ENCODE measurements around the gene BTAF1. TPM values are rescaled to one million over a fixed set of nuclear protein-coding genes. Genes with fewer than 3 reads are reported as not detected.
A peak's percentile ranks its signal among the peaks of the same experiment; 100 is the strongest.

Gene BTAF1
- total RNA-seq = 10 to 100 TPM; 33.1 to 72.3 (median 65.1) TPM

DNA sequence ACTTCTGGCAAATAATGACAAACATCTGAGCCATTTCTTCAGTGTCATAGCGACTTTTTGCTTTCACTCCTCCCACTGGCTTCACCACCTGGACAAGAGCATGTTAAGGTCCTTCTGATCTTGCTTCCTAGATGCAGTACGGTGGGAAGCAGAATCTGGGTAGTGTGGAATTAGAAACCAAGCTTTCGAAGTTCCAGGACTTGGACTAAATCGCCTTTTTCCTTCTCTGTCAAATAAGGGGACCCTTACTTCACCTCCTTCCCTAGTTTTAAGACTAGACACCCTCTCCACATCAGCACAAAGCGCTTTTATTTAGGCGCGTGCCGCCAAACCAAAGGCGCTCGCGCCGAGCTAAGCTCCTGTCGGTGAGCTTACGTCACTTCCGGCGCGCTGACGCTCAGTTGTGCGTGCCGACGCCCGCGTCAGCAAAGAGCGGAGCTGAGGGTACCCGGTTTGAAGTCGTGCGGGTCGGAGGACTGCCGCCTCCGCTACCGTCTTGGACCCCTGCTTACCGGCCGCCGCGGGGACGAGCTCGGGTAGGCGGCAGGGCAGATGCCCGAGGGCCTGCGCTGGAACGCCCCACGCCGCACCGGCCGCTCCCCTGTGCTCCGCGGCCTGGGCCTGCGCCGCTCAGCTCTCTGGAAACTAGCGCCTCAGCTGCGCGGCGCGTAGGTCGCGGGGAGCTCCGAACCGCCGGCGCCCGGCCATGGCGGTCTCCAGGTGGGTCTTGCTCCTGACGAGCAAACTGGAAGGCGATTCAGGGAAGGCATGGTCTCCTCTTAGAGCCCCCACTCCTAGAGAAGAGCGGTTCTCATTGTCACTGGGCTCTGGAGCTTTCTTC is at the start of gene BTAF1:
TSS of gene BTAF1 (plus strand) at position 400 of the 841 bp plus-strand sequence. CDS start at position 707, 307 bp downstream.
- DNase-seq (ENCODE audit: low spot score) (peak; percentile 81), ATAC-seq (ENCODE audit: low FRiP score) (peak; percentile 97)
- TF ChIP-seq, protein P1, sequence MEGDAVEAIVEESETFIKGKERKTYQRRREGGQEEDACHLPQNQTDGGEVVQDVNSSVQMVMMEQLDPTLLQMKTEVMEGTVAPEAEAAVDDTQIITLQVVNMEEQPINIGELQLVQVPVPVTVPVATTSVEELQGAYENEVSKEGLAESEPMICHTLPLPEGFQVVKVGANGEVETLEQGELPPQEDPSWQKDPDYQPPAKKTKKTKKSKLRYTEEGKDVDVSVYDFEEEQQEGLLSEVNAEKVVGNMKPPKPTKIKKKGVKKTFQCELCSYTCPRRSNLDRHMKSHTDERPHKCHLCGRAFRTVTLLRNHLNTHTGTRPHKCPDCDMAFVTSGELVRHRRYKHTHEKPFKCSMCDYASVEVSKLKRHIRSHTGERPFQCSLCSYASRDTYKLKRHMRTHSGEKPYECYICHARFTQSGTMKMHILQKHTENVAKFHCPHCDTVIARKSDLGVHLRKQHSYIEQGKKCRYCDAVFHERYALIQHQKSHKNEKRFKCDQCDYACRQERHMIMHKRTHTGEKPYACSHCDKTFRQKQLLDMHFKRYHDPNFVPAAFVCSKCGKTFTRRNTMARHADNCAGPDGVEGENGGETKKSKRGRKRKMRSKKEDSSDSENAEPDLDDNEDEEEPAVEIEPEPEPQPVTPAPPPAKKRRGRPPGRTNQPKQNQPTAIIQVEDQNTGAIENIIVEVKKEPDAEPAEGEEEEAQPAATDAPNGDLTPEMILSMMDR (IDR thresholded peaks at IDR 0.05) = no peak

DNA sequence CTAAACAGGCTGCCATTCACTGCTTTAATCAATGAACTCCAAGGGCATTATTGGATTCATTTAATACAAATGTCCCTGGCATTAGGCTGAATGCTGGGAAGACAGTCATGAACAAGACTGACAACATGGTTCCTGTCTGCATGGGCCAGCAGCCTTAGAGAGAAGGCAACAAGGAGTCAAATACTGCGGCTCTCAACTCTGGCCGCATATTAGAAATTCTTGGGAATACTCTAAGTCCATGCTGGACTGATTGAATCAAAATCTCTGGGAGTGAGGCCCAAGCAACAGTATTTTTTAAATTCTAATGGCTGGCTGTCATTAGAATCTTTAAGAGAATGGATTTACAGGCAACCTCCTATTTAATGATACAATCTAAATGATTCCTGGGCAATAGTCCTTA is 48.4 kb upstream of the BTAF1 start:
- ATAC-seq (ENCODE audit: low FRiP score) = no peak
- DNase-seq (ENCODE audit: low spot score) = no peak
- TF ChIP-seq, protein P1 (IDR thresholded peaks at IDR 0.05) = no peak

DNA sequence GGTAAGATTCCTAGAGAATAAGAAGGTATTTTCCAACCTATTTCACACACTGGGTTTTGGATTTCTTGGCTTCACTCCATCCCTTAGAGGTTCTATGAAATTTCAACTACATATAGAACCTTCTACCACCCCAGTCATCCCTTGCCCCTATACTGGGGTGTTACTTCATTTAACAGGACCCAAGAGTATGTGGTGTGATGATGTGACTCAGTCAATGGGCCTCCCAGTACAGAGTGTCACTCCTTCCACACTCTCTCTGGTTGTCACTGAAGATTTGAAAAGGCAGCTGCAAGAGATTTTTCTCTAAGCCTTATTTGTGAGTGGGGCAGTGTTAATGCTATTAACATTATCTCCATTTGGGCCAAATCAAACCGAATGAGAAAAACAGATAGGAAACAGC is 47.8 kb upstream of the BTAF1 start:
- ATAC-seq (ENCODE audit: low FRiP score) = no peak

GRCh38 chr10:91879515-91880170 is 43.9 kb upstream of the BTAF1 start:
- TF ChIP-seq, protein P1 (IDR thresholded peaks at IDR 0.05) = no peak
- DNase-seq (ENCODE audit: low spot score) (no peak), ATAC-seq (ENCODE audit: low FRiP score) (no peak)

More for the DNA sequence above, 47.8 kb upstream of the BTAF1 start:
- DNase-seq (ENCODE audit: low spot score) = no peak
- TF ChIP-seq, protein P1 (IDR thresholded peaks at IDR 0.05) = no peak

- ATAC-seq (ENCODE audit: low FRiP score) (no peak), DNase-seq (ENCODE audit: low spot score) (no peak)
- TF ChIP-seq, protein P1 (IDR thresholded peaks at IDR 0.05) = no peak
Measured at GRCh38 chr10:91880310-91880709, 43.3 kb upstream of the BTAF1 start.

DNA sequence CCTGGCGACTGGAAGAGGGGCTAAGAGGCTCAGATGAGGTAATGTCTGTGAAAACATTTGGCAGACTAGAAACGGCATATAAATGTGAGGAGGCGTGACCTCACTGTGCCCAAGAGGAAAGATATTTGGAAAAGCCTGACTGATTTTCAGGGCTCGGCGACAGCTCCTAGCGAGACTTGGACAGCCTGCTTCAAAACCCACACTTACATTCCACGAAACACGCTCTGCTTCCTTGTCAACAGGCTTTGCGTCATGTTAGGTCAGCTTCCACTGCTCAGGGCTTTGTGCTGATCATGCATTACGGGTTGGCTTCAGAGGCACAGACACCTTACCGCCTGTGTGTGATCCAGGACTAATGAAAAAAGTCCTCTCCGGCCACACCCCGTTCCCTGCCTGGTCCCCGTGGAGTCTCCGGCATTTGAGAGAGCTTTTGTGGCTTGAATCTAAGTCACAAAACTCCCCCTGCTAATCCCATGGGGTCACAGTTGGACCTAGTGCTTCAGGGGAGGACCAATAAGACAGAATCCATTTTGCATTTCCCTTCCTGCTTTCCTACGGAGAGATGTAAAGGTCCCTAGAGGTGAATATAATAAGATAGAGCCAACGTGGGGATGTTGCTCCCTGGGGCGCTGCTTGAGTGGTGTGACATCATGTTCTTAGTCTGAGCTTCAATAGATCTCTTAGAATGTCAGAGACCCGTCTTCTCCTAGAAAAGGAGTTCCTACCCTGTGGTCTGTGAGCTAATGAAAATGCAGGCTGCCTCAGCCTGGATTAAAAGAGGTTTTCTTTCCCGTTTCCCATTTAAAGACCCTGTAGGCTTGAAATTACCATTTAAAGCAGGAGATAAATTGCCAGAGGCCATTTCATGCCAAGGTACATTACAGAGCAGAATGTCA is 39.8 kb upstream of the BTAF1 start:
- TF ChIP-seq, protein P1 (IDR thresholded peaks at IDR 0.05) = no peak
- DNase-seq (ENCODE audit: low spot score) (no peak), ATAC-seq (ENCODE audit: low FRiP score) (no peak)
